Effector memory CD4-positive, alpha-beta T cell (primary cell): ENCODE data around the gene ZMYM1.
"Not testable (repeated sequence)": the region's sequence is repeated elsewhere in the genome, so short reads cannot be mapped to it uniquely, and the experiment has no call there.

Experiments
- DNase-seq, 3 donors: peaks; one replicate each; pipeline ENCODE4 v3.0.0-alpha.2; 2020
- H3K27ac ChIP-seq: 2 replicates; pipeline ENCODE4 v1.7.0; 2013; ENCODE audit warnings: mild to moderate bottlenecking, low read length, moderate library complexity; ENCODE audit not compliant: insufficient read depth, poor library complexity, severe bottlenecking
- H3K27me3 ChIP-seq: replicated peaks from 2 replicates; pipeline ENCODE4 v1.7.0; 2013; ENCODE audit warnings: mild to moderate bottlenecking, low read length; ENCODE audit not compliant: insufficient read depth, control insufficient read depth, poor library complexity, severe bottlenecking
- H3K36me3 ChIP-seq: 2 replicates; pipeline ENCODE4 v1.7.0; 2013; ENCODE audit warnings: mild to moderate bottlenecking, low read length, moderate library complexity; ENCODE audit not compliant: control insufficient read depth, insufficient read depth
- H3K4me1 ChIP-seq: 2 replicates; pipeline ENCODE4 v1.7.0; 2013; ENCODE audit warnings: low read length, mild to moderate bottlenecking; ENCODE audit not compliant: control insufficient read depth, insufficient read depth, poor library complexity, severe bottlenecking
- H3K4me3 ChIP-seq: 2 replicates; pipeline ENCODE4 v1.7.0; 2013; ENCODE audit warnings: low read length, low read depth, mild to moderate bottlenecking; ENCODE audit not compliant: insufficient read depth, poor library complexity, severe bottlenecking
- H3K9me3 ChIP-seq: 2 replicates; pipeline ENCODE4 v1.7.0; 2013; ENCODE audit warnings: mild to moderate bottlenecking, low read length, moderate library complexity; ENCODE audit not compliant: control insufficient read depth

Gene ZMYM1

DNA sequence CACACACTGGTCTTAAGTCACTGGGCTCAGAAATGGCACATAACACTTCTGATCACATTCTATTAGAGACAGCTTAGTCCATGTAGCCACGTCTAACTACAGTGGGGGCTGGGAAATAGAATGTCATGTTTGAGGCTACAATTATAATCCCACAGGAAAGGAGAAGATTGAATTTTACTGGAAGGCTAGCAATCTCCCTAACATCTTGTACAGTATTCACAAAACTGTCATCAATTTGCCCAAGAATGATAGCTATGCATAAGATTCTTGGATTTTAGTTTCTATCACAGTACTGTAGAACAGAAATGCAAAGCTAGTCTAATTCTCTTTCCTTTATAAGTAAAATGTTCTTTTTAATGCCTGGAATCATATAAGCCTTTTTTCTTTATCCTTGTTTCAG, 34.8 kb upstream of the ZMYM1 start:
- no peaks in the 10 kb centered on the region for H3K36me3 ChIP-seq
- DNase-seq, result no peak
- H3K27me3 ChIP-seq, result no peaks in the 10 kb centered on the region
- no peak overlapping the region for H3K27ac ChIP-seq
- H3K4me1 ChIP-seq, result no peaks in the 10 kb centered on the region
- no peaks in the 10 kb centered on the region for H3K9me3 ChIP-seq
- H3K4me3 ChIP-seq, result no peak overlapping the region

DNA sequence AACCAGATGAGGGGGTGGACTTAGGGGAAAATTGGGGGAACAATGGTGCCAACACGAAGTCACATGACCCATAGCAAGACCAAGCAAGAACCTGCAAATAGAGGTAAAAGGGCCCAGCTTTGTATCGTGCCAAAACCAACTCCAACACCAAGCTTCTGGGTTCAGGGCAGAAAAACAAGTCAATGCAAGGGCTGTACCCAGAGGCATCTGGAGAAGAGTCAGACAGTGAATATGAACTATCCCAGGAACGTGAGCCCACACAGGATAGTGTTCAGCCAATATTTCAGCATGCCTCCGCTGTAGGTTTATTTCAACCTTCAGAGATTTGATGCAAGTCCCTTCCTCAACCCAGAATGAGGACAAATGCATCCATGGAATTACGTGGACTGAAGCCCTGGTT, 32.5 kb upstream of the ZMYM1 start:
- no peak overlapping the region for H3K27ac ChIP-seq
- no peaks in the 10 kb centered on the region for H3K4me1 ChIP-seq
- no peaks in the 10 kb centered on the region for H3K9me3 ChIP-seq
- no peaks in the 10 kb centered on the region for H3K36me3 ChIP-seq
- DNase-seq, result no peak
- no peaks in the 10 kb centered on the region for H3K27me3 ChIP-seq
- H3K4me3 ChIP-seq, result no peak overlapping the region

- H3K36me3 ChIP-seq, result no peaks in the 10 kb centered on the region
- no peaks in the 10 kb centered on the region for H3K4me1 ChIP-seq
- no peak for DNase-seq
- H3K4me3 ChIP-seq, result no peak overlapping the region
- no peaks in the 10 kb centered on the region for H3K9me3 ChIP-seq
- H3K27me3 ChIP-seq, result no peaks in the 10 kb centered on the region
- no peak overlapping the region for H3K27ac ChIP-seq
Observed at GRCh38 chr1:35047188-35047858, 31.9 kb upstream of the ZMYM1 start.

DNA sequence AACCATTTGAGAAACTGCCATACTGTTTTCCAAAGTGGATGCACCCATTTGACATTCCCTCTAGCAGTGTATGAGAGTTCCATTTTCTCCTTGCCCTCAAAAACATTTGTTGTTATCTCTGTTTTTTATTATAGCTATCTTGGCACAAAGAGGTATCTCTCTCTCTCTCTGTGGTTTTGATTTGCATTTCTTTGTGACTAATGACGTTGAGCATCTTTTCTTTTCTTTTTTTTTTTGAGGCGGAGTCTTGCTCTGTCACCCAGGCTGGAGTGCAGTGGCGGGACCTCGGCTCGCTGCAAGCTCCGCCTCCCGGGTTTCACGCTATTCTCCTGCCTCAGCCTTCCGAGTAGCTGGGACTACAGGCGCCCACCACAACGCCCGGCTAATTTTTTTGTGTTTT, 30.1 kb upstream of the ZMYM1 start:
- no peak overlapping the region for H3K27ac ChIP-seq
- DNase-seq, result no peak
- no peak overlapping the region for H3K4me3 ChIP-seq
- no peaks in the 10 kb centered on the region for H3K9me3 ChIP-seq
- H3K36me3 ChIP-seq, result no peaks in the 10 kb centered on the region
- H3K27me3 ChIP-seq, result no peaks in the 10 kb centered on the region
- no peaks in the 10 kb centered on the region for H3K4me1 ChIP-seq

DNA sequence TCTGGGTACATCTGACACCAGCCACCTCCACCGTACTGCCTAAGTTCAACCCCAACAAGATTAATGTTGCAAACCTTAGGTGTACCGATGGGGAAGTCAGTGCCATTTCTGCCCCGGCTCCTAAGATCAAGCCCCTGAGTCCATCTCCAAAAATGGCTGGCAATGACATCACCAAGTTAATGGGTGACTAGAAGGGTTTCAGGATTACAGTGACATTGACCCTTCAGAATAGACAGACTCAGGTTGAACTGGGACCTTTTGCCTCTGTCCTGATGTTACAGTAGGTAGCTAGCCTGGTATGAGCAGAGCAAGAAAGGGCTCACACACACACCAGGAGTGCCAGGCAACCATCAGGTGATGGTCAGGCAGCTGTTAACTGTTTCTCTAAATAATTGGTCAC, 25.8 kb upstream of the ZMYM1 start:
- Histone ChIP-seq H3K27ac (no peak overlapping the region), H3K27me3 (no peaks in the 10 kb centered on the region), H3K4me3 (no peak overlapping the region), H3K36me3 (no peaks in the 10 kb centered on the region), H3K9me3 (no peaks in the 10 kb centered on the region), H3K4me1 (no peaks in the 10 kb centered on the region)
- no peak for DNase-seq

DNA sequence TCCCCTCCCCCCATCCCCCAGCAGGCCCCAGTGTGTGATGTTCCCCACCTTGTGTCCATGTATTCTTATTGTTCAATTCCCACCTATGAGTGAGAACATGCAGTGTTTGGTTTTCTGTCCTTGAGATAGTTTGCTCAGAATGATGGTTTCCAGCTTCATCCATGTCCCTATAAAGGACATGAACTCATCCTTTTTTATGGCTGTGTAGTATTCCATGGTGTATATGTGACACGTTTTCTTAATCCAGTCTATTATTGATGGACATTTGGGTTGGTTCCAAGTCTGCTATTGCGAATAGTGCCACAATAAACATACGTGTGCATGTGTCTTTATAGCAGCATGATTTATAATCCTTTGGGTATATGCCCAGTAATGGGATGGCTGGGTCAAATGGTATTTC, 24.9 kb upstream of the ZMYM1 start:
- not testable (repeated sequence) for DNase-seq

GRCh38 chr1:35058321-35058720, 20.9 kb upstream of the ZMYM1 start:
- not testable (repeated sequence) for H3K36me3 ChIP-seq, H3K4me1 ChIP-seq, H3K27ac ChIP-seq, H3K27me3 ChIP-seq, DNase-seq, H3K4me3 ChIP-seq, H3K9me3 ChIP-seq

More for the DNA sequence above, 24.9 kb upstream of the ZMYM1 start:
- not testable (repeated sequence) for H3K9me3 ChIP-seq, H3K27me3 ChIP-seq, H3K4me1 ChIP-seq, H3K36me3 ChIP-seq, H3K4me3 ChIP-seq, H3K27ac ChIP-seq

GRCh38 chr1:35058988-35059387, 20.2 kb upstream of the ZMYM1 start:
- DNase-seq, result no peak
- Histone ChIP-seq H3K36me3 (no peaks in the 10 kb centered on the region), H3K4me1 (no peaks in the 10 kb centered on the region), H3K27me3 (no peaks in the 10 kb centered on the region), H3K4me3 (no peak overlapping the region), H3K9me3 (no peaks in the 10 kb centered on the region), H3K27ac (no peak overlapping the region)

DNA sequence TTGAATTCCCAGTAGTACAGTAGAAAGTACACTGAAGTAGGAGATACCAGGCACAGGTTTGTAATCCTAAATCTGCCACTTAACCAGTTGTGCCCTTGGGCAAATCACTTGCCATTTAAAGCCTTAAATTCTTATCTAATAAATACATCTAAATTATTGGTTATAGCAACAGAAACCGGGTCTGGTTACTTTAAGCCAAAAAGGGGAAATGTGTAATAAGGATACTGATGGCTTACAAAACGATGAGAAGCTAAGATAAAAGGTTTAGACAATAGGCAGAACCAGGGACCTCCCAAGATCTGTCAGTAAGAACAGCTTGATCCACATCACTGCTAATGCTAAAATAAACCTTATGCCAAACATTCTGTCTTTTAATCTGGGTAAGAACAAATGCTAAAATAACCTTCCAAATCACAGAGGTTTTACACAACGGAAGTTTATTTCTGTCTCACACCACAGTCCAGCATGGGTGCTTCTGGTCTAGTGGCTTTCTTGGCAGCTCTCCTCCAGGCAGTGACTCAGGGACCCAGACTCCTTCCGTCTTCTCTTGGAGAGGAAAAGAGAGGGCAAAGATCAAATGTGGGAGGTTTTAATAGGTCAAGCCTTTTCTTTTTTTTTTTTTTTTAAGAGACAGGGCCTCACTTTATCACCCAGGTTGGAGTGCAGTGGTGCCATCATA, 16.5 kb upstream of the ZMYM1 start:
- no peaks in the 10 kb centered on the region for H3K9me3 ChIP-seq
- H3K4me1 ChIP-seq, result no peaks in the 10 kb centered on the region
- H3K27me3 ChIP-seq, result no peaks in the 10 kb centered on the region
- no peak overlapping the region for H3K4me3 ChIP-seq
- H3K27ac ChIP-seq, result no peak overlapping the region
- no peak for DNase-seq
- H3K36me3 ChIP-seq, result no peaks in the 10 kb centered on the region

DNA sequence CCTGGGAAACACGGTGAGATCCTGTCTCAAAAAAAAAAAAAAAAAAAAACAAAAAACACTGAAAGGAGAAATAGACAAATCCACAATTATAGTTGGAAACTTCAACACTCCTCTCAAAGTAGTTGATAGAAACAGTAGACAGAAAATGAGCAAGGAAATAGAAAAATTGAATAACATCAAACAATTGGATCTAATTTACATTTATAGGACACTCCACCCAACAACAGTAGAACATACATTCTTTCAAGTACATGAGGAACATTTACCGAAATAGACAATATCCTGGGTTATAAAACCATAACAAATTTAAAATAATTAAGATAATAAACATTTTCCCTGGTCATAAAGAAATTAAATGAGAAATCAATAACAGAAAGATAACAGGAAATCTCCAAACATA, 14.9 kb upstream of the ZMYM1 start:
- no peaks in the 10 kb centered on the region for H3K27me3 ChIP-seq
- H3K4me1 ChIP-seq, result no peaks in the 10 kb centered on the region
- no peaks in the 10 kb centered on the region for H3K9me3 ChIP-seq
- DNase-seq, result no peak
- H3K36me3 ChIP-seq, result no peaks in the 10 kb centered on the region
- no peak overlapping the region for H3K4me3 ChIP-seq
- H3K27ac ChIP-seq, result no peak overlapping the region
